GM12874 (cell line): ENCODE data around the gene ZSWIM5.

Experiments used
- TF ChIP-seq, protein P1 (sequence below): IDR thresholded peaks from 2 replicates; pipeline ENCODE4 v1.5.1; 2011; ENCODE audit warnings: low read depth, mild to moderate bottlenecking, control low read depth, low read length, moderate library complexity; ENCODE audit not compliant: insufficient read depth

The ZSWIM5 gene

DNA sequence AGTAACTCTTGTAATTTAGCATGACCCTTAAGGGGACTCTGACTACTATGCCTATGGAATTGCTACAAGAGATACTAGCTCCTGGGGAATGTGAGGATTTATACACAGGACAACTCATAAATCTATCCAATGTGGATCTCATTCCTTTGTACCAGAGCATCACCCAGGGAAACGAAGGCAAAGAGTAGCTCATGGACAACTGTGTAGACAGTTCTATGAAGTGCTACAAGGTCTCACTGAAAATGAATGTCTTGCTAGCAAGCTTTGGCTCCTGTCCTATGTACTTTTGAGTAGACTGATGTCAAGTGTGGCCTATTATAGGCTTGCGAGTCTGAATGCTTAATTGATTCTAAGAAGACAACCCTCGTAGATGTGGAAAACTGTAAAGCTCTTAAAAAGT lies 93.7 kb downstream of the ZSWIM5 start:
- TF ChIP-seq, protein P1, sequence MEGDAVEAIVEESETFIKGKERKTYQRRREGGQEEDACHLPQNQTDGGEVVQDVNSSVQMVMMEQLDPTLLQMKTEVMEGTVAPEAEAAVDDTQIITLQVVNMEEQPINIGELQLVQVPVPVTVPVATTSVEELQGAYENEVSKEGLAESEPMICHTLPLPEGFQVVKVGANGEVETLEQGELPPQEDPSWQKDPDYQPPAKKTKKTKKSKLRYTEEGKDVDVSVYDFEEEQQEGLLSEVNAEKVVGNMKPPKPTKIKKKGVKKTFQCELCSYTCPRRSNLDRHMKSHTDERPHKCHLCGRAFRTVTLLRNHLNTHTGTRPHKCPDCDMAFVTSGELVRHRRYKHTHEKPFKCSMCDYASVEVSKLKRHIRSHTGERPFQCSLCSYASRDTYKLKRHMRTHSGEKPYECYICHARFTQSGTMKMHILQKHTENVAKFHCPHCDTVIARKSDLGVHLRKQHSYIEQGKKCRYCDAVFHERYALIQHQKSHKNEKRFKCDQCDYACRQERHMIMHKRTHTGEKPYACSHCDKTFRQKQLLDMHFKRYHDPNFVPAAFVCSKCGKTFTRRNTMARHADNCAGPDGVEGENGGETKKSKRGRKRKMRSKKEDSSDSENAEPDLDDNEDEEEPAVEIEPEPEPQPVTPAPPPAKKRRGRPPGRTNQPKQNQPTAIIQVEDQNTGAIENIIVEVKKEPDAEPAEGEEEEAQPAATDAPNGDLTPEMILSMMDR = no peak

DNA sequence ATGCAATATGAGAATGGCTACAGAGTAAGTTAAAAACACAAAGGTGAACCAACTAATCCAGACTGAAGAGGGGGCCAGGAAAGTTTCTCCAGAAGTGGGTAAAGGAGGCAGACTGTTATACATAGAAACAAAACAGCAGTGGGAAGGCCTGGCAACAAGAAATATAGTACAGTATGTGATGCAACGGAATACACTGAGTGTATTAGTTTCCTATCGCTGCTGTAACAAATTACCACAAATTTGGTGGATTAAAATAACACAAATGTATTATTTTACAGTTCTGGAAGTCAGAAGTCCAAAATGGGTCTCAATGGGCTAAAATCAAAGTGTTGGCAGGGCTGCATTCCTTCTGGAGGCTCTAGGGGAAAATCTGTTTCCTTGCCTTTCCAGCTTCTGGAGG lies 95.2 kb downstream of the ZSWIM5 start:
- TF ChIP-seq, protein P1 = no peak

DNA sequence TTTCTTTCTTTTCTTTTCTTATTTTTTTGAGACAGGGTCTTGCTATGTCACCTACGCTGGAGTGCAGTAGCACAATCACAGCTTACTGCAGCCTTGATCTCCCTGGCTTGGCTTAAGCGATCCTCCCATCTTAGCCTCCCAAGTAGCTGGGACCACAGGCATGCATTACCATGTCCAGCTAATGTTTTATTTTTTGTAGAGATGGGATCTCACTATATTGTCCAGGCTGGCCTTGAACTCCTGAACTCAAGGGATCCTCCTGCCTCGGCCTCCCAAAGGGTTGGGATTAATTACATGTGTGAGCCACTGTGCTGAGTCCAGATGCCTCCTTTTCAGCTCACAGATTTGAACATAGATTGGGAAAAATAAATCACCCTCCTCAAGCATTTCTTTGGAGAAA lies 98.6 kb downstream of the ZSWIM5 start:
- TF ChIP-seq, protein P1 = no peak

DNA sequence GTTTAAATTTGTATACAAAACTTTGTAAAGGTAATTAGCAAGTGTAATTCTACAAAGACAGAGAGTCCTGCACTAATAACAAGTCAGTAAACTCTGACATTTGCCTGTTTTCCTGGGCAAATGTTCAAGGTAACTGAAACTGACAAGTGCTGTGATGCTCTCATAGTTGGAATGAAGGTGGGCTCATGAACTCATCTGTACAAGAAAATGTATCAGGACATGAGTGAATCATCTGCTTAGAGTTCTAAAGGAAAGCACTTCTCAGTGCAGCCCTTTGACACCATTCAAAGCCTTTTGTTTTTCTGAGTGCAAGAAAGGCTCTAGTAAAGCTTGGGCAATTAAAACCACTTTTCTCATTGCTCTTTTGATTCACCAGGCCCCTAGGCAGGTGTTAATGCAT lies 102.9 kb downstream of the ZSWIM5 start:
- TF ChIP-seq, protein P1 = no peak

DNA sequence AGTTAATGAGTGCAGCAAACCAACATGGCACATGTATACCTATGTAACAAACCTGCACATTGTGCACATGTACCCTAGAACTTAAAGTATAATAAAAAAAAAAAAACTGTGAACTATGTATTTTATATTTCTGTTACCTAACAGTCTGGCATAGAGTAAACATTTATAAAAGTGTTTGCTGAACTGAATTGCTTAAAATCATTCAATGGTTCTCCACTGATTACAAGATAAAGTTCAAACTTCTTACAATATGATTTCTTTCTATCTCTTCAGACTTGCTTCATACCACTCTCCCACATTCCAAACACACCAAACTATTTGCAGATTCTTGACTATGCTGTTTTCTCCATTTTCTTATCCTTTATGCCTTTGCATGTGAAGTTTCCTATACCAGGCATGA lies 104.5 kb downstream of the ZSWIM5 start:
- TF ChIP-seq, protein P1 = no peak

DNA sequence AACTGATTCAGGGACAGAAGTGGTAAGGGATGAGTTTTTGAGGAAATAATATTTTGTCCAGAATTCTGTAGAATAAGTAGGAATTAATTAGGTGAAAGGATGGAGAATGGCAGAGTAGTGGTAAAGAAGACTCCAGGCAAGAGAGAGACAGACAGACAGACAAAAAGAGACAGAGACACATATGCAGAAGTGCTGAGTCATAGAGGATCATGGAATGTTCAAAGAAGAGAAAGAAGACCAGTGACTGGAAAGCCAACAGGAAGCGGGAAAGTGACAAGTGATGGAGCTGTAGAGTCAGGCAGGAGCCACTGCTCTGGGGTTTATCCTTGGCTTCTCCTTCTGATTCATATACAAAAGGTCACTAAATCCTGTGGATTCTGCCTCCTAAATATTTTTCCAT lies 108.5 kb downstream of the ZSWIM5 start:
- TF ChIP-seq, protein P1 = no peak

DNA sequence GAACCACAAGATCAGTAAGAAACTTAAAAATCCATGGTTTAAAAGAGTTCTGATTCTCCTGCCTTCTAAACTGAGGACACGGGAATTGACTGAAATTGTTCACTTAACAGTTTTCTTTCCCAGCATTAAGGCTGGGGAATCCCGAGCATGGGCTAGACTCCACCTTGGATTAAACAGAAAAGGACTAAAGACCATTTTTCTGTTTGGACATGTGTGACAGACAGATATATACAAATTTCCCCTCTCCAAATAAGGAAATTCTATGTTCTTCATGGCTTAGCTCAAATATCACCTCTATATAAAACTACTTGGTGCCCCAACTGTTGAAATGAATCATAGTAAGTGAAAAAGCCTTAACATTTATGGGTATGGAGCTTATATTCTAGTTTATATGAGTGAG lies 109.3 kb downstream of the ZSWIM5 start:
- TF ChIP-seq, protein P1 = no peak

DNA sequence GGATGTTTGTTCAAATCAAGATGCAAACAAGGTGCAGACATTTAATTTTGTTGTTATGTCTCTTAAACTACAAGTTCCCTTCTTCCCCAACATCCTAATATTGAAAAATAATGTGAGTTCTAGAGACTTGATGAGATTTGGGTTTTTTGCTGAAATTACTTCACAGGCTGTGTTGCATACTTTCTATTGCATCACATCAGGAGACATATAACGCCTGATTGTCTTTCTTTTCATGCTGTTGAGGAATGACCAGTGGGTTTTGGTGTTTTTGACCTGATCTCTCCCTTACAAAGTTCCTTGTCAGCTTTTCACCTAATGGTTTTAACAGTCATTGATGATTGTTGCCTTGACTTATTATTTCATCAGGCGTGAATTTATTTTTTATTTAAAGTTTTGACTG lies 111.0 kb downstream of the ZSWIM5 start:
- TF ChIP-seq, protein P1 = no peak
